ENCODE results near the gene CDH13.

The CDH13 gene

GRCh38 chr16:83793179-83793578, 1166.4 kb downstream of the CDH13 start:
- ATAC-seq (ENCODE audit: insufficient read depth, low read depth) (no peak), DNase-seq (no peak)
- no peaks in the 10 kb centered on the region for H3K9me3 ChIP-seq (ENCODE audit: insufficient read depth, low read length, severe bottlenecking)
- no peaks in the 10 kb centered on the region for H3K36me3 ChIP-seq (ENCODE audit: insufficient read depth, low read length)
- no peak overlapping the region for H2AFZ ChIP-seq (ENCODE audit: low read depth, low read length)
- H3K4me3 ChIP-seq (ENCODE audit: low read depth in 1 of 2, low read length in 2 of 2), result no peak overlapping the region
- TF ChIP-seq EZH2 (IDR thresholded peaks at IDR 0.05; ENCODE audit: borderline replicate concordance, low read depth, low read length, severe bottlenecking) (no peak), CTCF (IDR thresholded peaks at IDR 0.05; ENCODE audit: borderline replicate concordance, extremely low read depth, low read length, poor library complexity, severe bottlenecking) (no peak)
- H3K9ac ChIP-seq (ENCODE audit: low read depth, low read length), result no peak overlapping the region
- H3K27me3 ChIP-seq (ENCODE audit: insufficient read depth, low read length, poor library complexity), result peaks cover 16% of the 10 kb centered on the region
- no peaks in the 10 kb centered on the region for H3K4me1 ChIP-seq (ENCODE audit: insufficient read depth, low read length)
- no peaks in the 10 kb centered on the region for H3K79me2 ChIP-seq (ENCODE audit: insufficient read depth, low read length)
- H3K27ac ChIP-seq (ENCODE audit: low read length), result no peak overlapping the region
- H4K20me1 ChIP-seq (ENCODE audit: insufficient read depth, low read length), result no peaks in the 10 kb centered on the region
- no peak overlapping the region for H3K4me2 ChIP-seq (ENCODE audit: insufficient read depth, low read length)

- Histone ChIP-seq H3K27me3 (ENCODE audit: insufficient read depth, low read length, poor library complexity) (peaks cover 10% of the 10 kb centered on the region), H3K4me3 (ENCODE audit: low read depth in 1 of 2, low read length in 2 of 2) (no peak overlapping the region), H3K36me3 (ENCODE audit: insufficient read depth, low read length) (no peaks in the 10 kb centered on the region), H3K4me1 (ENCODE audit: insufficient read depth, low read length) (no peaks in the 10 kb centered on the region), H3K9me3 (ENCODE audit: insufficient read depth, low read length, severe bottlenecking) (no peaks in the 10 kb centered on the region), H4K20me1 (ENCODE audit: insufficient read depth, low read length) (no peaks in the 10 kb centered on the region), H3K9ac (ENCODE audit: low read depth, low read length) (no peak overlapping the region), H2AFZ (ENCODE audit: low read depth, low read length) (no peak overlapping the region), H3K79me2 (ENCODE audit: insufficient read depth, low read length) (no peaks in the 10 kb centered on the region), H3K27ac (ENCODE audit: low read length) (no peak overlapping the region), H3K4me2 (ENCODE audit: insufficient read depth, low read length) (no peak overlapping the region)
- ATAC-seq (ENCODE audit: insufficient read depth, low read depth), result no peak
- no peak for DNase-seq
- TF ChIP-seq EZH2 (IDR thresholded peaks at IDR 0.05; ENCODE audit: borderline replicate concordance, low read depth, low read length, severe bottlenecking) (no peak), CTCF (IDR thresholded peaks at IDR 0.05; ENCODE audit: borderline replicate concordance, extremely low read depth, low read length, poor library complexity, severe bottlenecking) (no peak)
These were observed 1168.2 kb downstream of the CDH13 start for GRCh38 chr16:83794860-83795554.

GRCh38 chr16:83797013-83797412, 1170.2 kb downstream of the CDH13 start:
- TF ChIP-seq EZH2 (IDR thresholded peaks at IDR 0.05; ENCODE audit: borderline replicate concordance, low read depth, low read length, severe bottlenecking) (no peak), CTCF (IDR thresholded peaks at IDR 0.05; ENCODE audit: borderline replicate concordance, extremely low read depth, low read length, poor library complexity, severe bottlenecking) (no peak)
- no peaks in the 10 kb centered on the region for H3K79me2 ChIP-seq (ENCODE audit: insufficient read depth, low read length)
- H3K36me3 ChIP-seq (ENCODE audit: insufficient read depth, low read length), result no peaks in the 10 kb centered on the region
- no peak overlapping the region for H3K4me3 ChIP-seq (ENCODE audit: low read depth in 1 of 2, low read length in 2 of 2)
- no peak for ATAC-seq (ENCODE audit: insufficient read depth, low read depth)
- no peak overlapping the region for H3K27ac ChIP-seq (ENCODE audit: low read length)
- no peak overlapping the region for H3K9ac ChIP-seq (ENCODE audit: low read depth, low read length)
- H3K9me3 ChIP-seq (ENCODE audit: insufficient read depth, low read length, severe bottlenecking), result no peaks in the 10 kb centered on the region
- no peak overlapping the region for H2AFZ ChIP-seq (ENCODE audit: low read depth, low read length)
- peaks cover 7% of the 10 kb centered on the region for H3K27me3 ChIP-seq (ENCODE audit: insufficient read depth, low read length, poor library complexity)
- H3K4me1 ChIP-seq (ENCODE audit: insufficient read depth, low read length), result no peaks in the 10 kb centered on the region
- no peak for DNase-seq
- H4K20me1 ChIP-seq (ENCODE audit: insufficient read depth, low read length), result no peaks in the 10 kb centered on the region
- no peak overlapping the region for H3K4me2 ChIP-seq (ENCODE audit: insufficient read depth, low read length)
